Measurements from ENCODE around the gene CPEB3. TPM values are rescaled to one million over a fixed set of nuclear protein-coding genes. Genes with fewer than 3 reads are reported as not detected.

Gene CPEB3
- total RNA-seq, 2 donors from 2014 or later: 1.7 to 2.2 TPM

- Mint-ChIP-seq H3K36me3 (ENCODE audit: insufficient read depth in 2 of 2) (peaks cover 12 to 29% of the 10 kb centered on the region in 2 donors), H3K4me3 (no peak overlapping the region), H3K9me3 (peaks cover 0 to 4% of the 10 kb centered on the region in 2 donors), H3K27ac (no peak overlapping the region), H3K4me1 (ENCODE audit: low read depth) (no peaks in the 10 kb centered on the region), H3K27me3 (ENCODE audit: low read depth) (no peaks in the 10 kb centered on the region)
- ATAC-seq (replicated peaks in 1 of 2) (no peak), DNase-seq (no peak)
These were observed 287.6 kb downstream of the CPEB3 start for GRCh38 chr10:92003258-92003657.

GRCh38 chr10:92001995-92002394 lies 288.9 kb downstream of the CPEB3 start:
- Mint-ChIP-seq H3K4me3 (no peak overlapping the region), H3K27me3 (ENCODE audit: low read depth) (no peaks in the 10 kb centered on the region), H3K9me3 (peaks cover 0 to 5% of the 10 kb centered on the region in 2 donors), H3K4me1 (ENCODE audit: low read depth) (no peaks in the 10 kb centered on the region), H3K27ac (no peak overlapping the region), H3K36me3 (ENCODE audit: insufficient read depth in 2 of 2) (peaks cover 13 to 38% of the 10 kb centered on the region in 2 donors)
- ATAC-seq (replicated peaks in 1 of 2): no peak
- no peak for DNase-seq

- Mint-ChIP-seq H3K27me3 (ENCODE audit: low read depth) (no peaks in the 10 kb centered on the region), H3K4me1 (ENCODE audit: low read depth) (no peaks in the 10 kb centered on the region), H3K4me3 (no peak overlapping the region), H3K9me3 (peaks cover 0 to 5% of the 10 kb centered on the region in 2 donors), H3K36me3 (ENCODE audit: insufficient read depth in 2 of 2) (peaks cover 13 to 38% of the 10 kb centered on the region in 2 donors), H3K27ac (no peak overlapping the region)
- DNase-seq (no peak), ATAC-seq (replicated peaks in 1 of 2) (no peak)
These were observed 289.3 kb downstream of the CPEB3 start for GRCh38 chr10:92001581-92001980.

Other genes starting within 250 kb of the CPEB3 start
- 10 to 100 TPM; 29.7 to 34.2 TPM for gene MARCHF5, start 89 bp upstream of the CPEB3 start, total RNA-seq